Loucy (cell line): ENCODE results near the gene CETN2.

Source experiments
- EZH2phosphoT487 ChIP-seq: fragments of 200-600 bp; IDR thresholded peaks from 2 replicates; pipeline ENCODE4 v1.6.1; 2018; ENCODE audit warnings: antibody characterized with exemption, mild to moderate bottlenecking, moderate library complexity, borderline replicate concordance
- TF ChIP-seq, protein P1 (sequence below): fragments of 200-600 bp; sonication (generic); conservative IDR thresholded peaks from 2 replicates; pipeline ENCODE4 v1.5.1; 2014; ENCODE audit warnings: mild to moderate bottlenecking, antibody characterized with exemption, low read length

DNA sequence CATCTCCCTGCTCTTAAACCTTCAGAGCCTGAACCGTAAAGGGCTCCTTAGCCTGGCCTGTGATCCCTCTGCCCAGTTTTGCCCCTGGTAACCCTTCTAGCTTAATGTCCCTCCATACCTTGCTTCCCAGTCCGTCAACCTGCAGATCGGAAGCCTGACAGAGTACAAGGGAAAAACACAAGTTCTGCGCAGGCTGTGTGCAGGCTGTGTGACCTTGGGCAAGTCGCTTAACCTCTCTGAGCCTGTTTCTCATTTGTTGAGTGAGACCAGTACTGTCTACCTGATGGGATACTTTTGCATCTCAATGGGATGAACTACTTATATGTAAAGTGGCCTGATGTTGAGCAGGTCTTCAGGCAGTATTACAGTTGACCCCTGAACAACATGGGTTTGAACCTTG is 2.0 kb upstream of the CETN2 start:
- TF ChIP-seq, protein P1, sequence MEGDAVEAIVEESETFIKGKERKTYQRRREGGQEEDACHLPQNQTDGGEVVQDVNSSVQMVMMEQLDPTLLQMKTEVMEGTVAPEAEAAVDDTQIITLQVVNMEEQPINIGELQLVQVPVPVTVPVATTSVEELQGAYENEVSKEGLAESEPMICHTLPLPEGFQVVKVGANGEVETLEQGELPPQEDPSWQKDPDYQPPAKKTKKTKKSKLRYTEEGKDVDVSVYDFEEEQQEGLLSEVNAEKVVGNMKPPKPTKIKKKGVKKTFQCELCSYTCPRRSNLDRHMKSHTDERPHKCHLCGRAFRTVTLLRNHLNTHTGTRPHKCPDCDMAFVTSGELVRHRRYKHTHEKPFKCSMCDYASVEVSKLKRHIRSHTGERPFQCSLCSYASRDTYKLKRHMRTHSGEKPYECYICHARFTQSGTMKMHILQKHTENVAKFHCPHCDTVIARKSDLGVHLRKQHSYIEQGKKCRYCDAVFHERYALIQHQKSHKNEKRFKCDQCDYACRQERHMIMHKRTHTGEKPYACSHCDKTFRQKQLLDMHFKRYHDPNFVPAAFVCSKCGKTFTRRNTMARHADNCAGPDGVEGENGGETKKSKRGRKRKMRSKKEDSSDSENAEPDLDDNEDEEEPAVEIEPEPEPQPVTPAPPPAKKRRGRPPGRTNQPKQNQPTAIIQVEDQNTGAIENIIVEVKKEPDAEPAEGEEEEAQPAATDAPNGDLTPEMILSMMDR: no peak
- no peak for TF ChIP-seq EZH2phosphoT487
